Natural killer cell (primary cell): Measurements from ENCODE around the gene PRXL2A. TPM values are rescaled to one million over a fixed set of nuclear protein-coding genes. Genes with fewer than 3 reads are reported as not detected.

Experiments
- ATAC-seq, 3 donors: fragments of 150-1000 bp in 2 of 3; fragments of 200-7000 bp in 1 of 3; cut with Tn5 transposase; 1 replicate in 1 of 3; 2 replicates in 2 of 3; pipeline ENCODE4 v1.10.0; 2021; ENCODE audit warnings: mild to moderate bottlenecking in 2 of 3, moderate library complexity in 2 of 3
- DNase-seq, 2 donors: peaks; one replicate each; pipeline versions ENCODE4 v3.0.0 to v3.0.0-alpha.2; 2013 to 2021; ENCODE audit warnings: mixed read lengths in 1 of 2
- H3K27ac ChIP-seq: one replicate; pipeline ENCODE4 v1.5.1; 2013; ENCODE audit warnings: mild to moderate bottlenecking, low read length
- H3K27me3 ChIP-seq: one replicate; pipeline ENCODE4 v1.6.1; 2013; ENCODE audit warnings: low read length; ENCODE audit not compliant: control insufficient read depth, insufficient read depth
- H3K36me3 ChIP-seq: one replicate; pipeline ENCODE4 v1.6.1; 2013; ENCODE audit warnings: low read length; ENCODE audit not compliant: control insufficient read depth, insufficient read depth
- H3K4me1 ChIP-seq: one replicate; pipeline ENCODE4 v1.6.1; 2013; ENCODE audit warnings: low read length; ENCODE audit not compliant: control insufficient read depth, insufficient read depth
- H3K4me3 ChIP-seq: one replicate; pipeline ENCODE4 v1.5.1; 2013; ENCODE audit warnings: low read length
- H3K9me3 ChIP-seq: one replicate; pipeline ENCODE4 v1.6.1; 2013; ENCODE audit warnings: low read length; ENCODE audit not compliant: control insufficient read depth, insufficient read depth
- H3K27ac Mint-ChIP-seq, 2 donors: one replicate each; pipeline ENCODE4 v1.8.0; 2022; ENCODE audit warnings: mild to moderate bottlenecking in 2 of 2, mixed read lengths in 2 of 2, moderate library complexity in 1 of 2
- H3K27me3 Mint-ChIP-seq, 2 donors: one replicate each; pipeline ENCODE4 v1.8.0; 2022; ENCODE audit warnings: low read depth in 2 of 2, mixed read lengths in 2 of 2
- H3K36me3 Mint-ChIP-seq: one replicate; pipeline ENCODE4 v1.8.0; 2022; ENCODE audit warnings: mixed read lengths
- H3K4me1 Mint-ChIP-seq, 2 donors: one replicate each; pipeline ENCODE4 v1.8.0; 2022; ENCODE audit warnings: mixed read lengths in 2 of 2
- H3K4me3 Mint-ChIP-seq: one replicate; pipeline ENCODE4 v1.8.0; 2022; ENCODE audit warnings: mild to moderate bottlenecking, moderate library complexity, mixed read lengths
- H3K9me3 Mint-ChIP-seq, 2 donors: one replicate each; pipeline ENCODE4 v1.8.0; 2022; ENCODE audit warnings: mixed read lengths in 2 of 2
- WGBS: methylation state at CpG from one replicate; pipeline ENCODE4 v1.1.7; 2013; ENCODE audit warnings: missing lambda C conversion rate; ENCODE audit not compliant: insufficient coverage; 5-methylcytosine and 5-hydroxymethylcytosine counted together
- intact Hi-C: fragments of 100-400 bp; cut with micrococcal nuclease; formaldehyde crosslinking; loops from one replicate; pipeline ENCODE4 v1.14.2; 2022
- total RNA-seq, 4 donors: library from RNA; stranded (reverse); fragments of 120-200 nt in 1 of 4; gene quantifications; one replicate each; pipeline versions ENCODE4 v1.2.3 to v1.2.4, GENCODE V29; 2013 to 2022
- TF ChIP-seq, protein P1 (sequence below): fragments of 200-600 bp; IDR thresholded peaks from one replicate; pipeline ENCODE4 v1.8.0; 2022; ENCODE audit warnings: antibody characterized with exemption

Gene PRXL2A
- total RNA-seq, 3 donors from 2014 or later (not counting 1 experiment from before 2014, with no cell fraction given) = 1.3 to 1.8 (median 1.4) TPM

DNA sequence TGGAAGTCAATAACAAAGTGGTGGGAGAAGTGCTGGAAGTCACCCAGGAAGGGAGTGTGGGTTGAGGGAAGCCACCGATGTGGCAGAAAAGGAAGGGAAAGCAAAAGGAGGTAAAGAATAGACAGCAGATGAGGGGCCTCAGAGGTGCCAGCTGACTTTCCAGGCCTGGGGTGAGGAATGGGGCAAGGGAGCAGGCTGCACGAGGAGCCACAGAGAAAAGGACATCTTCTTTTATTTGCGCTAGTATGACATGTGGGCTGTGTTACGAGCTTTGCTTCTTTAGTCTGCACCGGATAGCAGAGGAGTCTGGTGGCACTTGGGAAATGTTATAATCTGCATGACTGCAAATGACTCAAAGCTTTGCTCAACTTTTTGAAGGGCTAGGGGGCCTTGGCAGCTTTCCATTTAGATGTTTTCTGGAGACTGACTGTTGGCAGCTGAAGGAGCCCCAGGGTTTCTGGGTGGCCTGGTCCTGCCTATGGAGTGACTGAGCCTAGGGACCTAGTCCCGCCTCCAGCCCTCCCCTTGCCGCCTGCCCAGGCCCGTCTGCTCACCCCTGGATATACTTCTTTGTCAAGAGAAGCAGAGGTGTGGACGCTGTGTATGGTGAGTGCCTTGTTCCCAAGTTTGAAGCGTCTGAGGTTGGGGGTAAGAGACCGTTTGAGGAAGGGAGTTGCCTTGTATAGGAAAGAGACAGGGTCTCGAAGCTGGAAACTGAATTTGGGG, 5.1 kb downstream of the PRXL2A start:
- Histone ChIP-seq H3K27me3 (no peaks in the 10 kb centered on the region), H3K27ac (no peak overlapping the region), H3K4me1 (peaks cover 7% of the 10 kb centered on the region), H3K9me3 (no peaks in the 10 kb centered on the region), H3K4me3 (no peak overlapping the region), H3K36me3 (no peaks in the 10 kb centered on the region)
- Mint-ChIP-seq H3K27ac (no peak overlapping the region), H3K27me3 (no peaks in the 10 kb centered on the region), H3K4me3 (no peak overlapping the region), H3K9me3 (no peaks in the 10 kb centered on the region), H3K36me3 (no peaks in the 10 kb centered on the region), H3K4me1 (peaks cover 6 to 7% of the 10 kb centered on the region in 2 donors)
- DNase-seq (no peak), ATAC-seq (peak in 1 of 3 donors; percentile 16)
- intact Hi-C loops = no loop called here
- TF ChIP-seq, protein P1, sequence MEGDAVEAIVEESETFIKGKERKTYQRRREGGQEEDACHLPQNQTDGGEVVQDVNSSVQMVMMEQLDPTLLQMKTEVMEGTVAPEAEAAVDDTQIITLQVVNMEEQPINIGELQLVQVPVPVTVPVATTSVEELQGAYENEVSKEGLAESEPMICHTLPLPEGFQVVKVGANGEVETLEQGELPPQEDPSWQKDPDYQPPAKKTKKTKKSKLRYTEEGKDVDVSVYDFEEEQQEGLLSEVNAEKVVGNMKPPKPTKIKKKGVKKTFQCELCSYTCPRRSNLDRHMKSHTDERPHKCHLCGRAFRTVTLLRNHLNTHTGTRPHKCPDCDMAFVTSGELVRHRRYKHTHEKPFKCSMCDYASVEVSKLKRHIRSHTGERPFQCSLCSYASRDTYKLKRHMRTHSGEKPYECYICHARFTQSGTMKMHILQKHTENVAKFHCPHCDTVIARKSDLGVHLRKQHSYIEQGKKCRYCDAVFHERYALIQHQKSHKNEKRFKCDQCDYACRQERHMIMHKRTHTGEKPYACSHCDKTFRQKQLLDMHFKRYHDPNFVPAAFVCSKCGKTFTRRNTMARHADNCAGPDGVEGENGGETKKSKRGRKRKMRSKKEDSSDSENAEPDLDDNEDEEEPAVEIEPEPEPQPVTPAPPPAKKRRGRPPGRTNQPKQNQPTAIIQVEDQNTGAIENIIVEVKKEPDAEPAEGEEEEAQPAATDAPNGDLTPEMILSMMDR = no peak
- 84% methylated on average over 12 of the region's 12 CpGs for WGBS

DNA sequence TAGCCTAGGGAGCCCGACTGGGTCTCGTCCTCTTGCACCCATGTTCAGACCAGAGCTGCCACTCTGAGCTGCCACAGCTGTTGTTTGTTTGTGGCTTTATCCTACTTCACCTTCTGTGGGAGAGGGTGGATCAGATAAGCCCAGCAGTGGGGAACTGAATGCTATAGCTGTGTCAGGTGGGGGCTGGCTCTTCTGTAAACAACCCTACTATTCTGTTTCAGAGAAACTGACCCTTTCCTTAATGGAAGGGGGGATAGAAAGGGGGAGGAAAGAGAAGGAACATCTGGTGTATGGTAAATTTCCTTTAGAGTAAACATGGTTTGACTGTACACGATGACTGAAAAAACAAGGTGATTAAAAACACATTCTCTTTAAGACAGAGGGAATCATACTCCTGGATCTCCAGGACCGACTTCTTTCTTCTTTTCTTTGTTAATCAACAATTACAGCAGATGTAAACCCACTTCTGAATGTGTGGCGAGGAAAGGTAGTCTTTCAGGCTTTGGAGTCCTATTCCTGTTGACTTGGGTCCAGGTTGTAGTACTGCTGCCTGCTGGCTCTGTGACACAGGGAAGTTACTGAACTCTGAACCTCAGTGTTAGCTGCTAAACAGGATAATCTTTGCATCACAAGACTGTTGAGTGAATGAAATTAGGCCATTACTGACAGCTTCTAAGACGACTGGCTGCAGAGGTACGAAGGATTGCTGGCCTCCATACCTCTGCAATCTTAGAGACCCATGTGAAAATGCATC, 6.0 kb downstream of the PRXL2A start:
- no peaks in the 10 kb centered on the region for H3K36me3 Mint-ChIP-seq
- H3K9me3 Mint-ChIP-seq = no peaks in the 10 kb centered on the region
- intact Hi-C loops = no loop called here
- DNase-seq (no peak), ATAC-seq (no peak)
- Histone ChIP-seq H3K27ac (no peak overlapping the region), H3K36me3 (no peaks in the 10 kb centered on the region), H3K4me1 (no peaks in the 10 kb centered on the region), H3K4me3 (no peak overlapping the region), H3K27me3 (no peaks in the 10 kb centered on the region), H3K9me3 (no peaks in the 10 kb centered on the region)
- 82% methylated on average over 7 of the region's 7 CpGs for WGBS
- TF ChIP-seq, protein P1 = no peak
- H3K27me3 Mint-ChIP-seq = no peaks in the 10 kb centered on the region
- peaks cover under 1% of the 10 kb centered on the region in 2 donors for H3K4me1 Mint-ChIP-seq
- no peak overlapping the region for H3K27ac Mint-ChIP-seq
- H3K4me3 Mint-ChIP-seq = no peak overlapping the region

DNA sequence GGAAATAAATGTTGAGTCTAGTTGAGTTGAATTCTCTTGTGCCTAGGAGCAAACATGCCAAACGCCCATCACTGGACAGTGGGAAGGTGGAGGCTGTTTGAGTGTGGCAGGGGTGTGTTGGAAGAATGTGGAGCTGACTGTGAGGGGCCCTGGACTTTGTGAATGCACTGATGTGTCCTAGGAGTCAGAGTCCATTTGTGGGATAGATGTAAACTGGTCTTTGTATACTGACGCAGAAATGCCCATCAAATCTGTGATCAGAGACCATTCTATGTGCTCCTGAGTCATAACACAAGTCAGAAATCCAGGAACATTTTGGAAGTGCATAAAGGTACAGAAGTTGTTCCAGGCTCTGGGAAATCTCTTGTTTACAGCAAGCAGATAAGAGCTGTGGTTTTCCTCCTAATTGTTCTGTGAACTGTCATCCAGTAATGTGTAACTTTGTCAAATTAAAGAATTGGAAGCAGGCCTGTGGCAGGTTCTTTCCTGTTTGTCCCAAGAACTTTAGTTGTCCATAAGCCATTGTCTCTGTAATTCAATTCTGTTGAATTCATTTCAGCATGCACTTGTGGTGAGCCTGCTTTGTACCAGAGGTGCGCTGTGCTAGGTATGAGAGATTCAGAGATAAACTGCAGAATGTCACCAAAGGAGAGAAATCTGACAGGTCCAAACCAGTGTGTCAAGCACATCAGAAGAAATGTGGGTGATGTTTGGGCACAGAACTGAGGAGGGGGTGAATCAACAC, 7.6 kb downstream of the PRXL2A start:
- DNase-seq (no peak), ATAC-seq (no peak)
- H3K27me3 Mint-ChIP-seq = no peaks in the 10 kb centered on the region
- no peak overlapping the region for H3K27ac Mint-ChIP-seq
- no peaks in the 10 kb centered on the region for H3K4me1 ChIP-seq
- H3K4me1 Mint-ChIP-seq = no peaks in the 10 kb centered on the region
- H3K4me3 Mint-ChIP-seq = no peak overlapping the region
- intact Hi-C loops = no loop called here
- H3K36me3 Mint-ChIP-seq = no peaks in the 10 kb centered on the region
- 67% methylated on average over 3 of the region's 3 CpGs for WGBS
- no peaks in the 10 kb centered on the region for H3K9me3 Mint-ChIP-seq
- no peak overlapping the region for H3K4me3 ChIP-seq
- TF ChIP-seq, protein P1 = no peak
- H3K36me3 ChIP-seq = no peaks in the 10 kb centered on the region
- no peak overlapping the region for H3K27ac ChIP-seq
- no peaks in the 10 kb centered on the region for H3K27me3 ChIP-seq
- H3K9me3 ChIP-seq = no peaks in the 10 kb centered on the region
